Measurements from ENCODE around the gene CABCOCO1. TPM values are rescaled to one million over a fixed set of nuclear protein-coding genes. Genes with fewer than 3 reads are reported as not detected.

CABCOCO1 gene
- total and polyA plus RNA-seq, 11 donors, result 0.19 to 1.5 (median 1.1) TPM; not detected in 8

- H3K9me3 ChIP-seq, result no peaks in the 10 kb centered on the region
- H3K4me1 ChIP-seq, result peaks cover 0 to 16% (median 1%) of the 10 kb centered on the region in 12 donors
- no peak for TF ChIP-seq POLR2A (IDR thresholded peaks at IDR 0.05)
- no peak for TF ChIP-seq CTCF (IDR thresholded peaks at IDR 0.05)
- no peak overlapping the region for H3K27ac ChIP-seq
- H3K27me3 ChIP-seq, result no peaks in the 10 kb centered on the region
- H3K36me3 ChIP-seq, result no peaks in the 10 kb centered on the region
- no peak overlapping the region for H3K4me3 ChIP-seq
- ATAC-seq (no peak), DNase-seq (no peak)
- intact Hi-C loops (cut with DNase I), result no loop called here
Measured at GRCh38 chr10:61781969-61782403, 119.3 kb downstream of the CABCOCO1 start.

DNA sequence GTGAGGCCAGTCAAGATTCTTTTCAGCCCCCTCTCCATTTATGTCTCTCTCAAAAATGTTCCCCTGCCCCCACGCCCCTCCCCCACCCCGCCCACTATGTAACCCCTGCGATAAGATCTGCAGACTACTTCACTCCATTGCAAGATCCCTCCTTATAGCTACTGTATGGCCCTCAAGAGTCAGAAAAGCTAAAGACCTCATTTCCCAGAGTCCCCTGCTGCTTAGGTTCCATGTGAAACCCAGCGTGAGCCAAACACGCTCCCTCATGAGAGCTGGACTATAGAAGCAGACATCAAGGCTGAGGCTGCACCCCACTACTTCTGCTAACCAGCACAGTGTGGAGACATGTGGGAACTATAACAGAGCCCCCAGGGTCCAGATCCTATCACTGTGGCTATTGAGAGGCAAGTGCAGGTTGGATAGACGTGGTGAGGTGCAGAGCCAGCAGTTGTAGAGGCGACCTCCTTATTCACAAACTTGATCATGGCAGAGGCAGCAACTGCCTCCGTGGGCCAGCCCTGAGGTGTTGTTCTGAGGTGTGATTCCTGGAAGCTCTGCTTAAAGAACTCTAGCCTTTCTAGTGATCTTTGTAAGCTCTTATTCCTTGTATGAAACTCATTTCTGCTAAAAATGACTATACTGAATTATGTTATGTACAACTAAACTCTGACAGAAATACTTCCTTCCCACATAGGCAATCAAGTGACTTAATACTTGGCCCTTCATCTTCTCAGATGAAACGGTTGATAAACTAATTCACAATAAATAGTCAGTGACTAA lies 121.8 kb downstream of the CABCOCO1 start:
- TF ChIP-seq POLR2A (IDR thresholded peaks at IDR 0.05), result no peak
- TF ChIP-seq CTCF (IDR thresholded peaks at IDR 0.05), result no peak
- Histone ChIP-seq H3K9me3 (no peaks in the 10 kb centered on the region), H3K4me3 (no peak overlapping the region), H3K27me3 (no peaks in the 10 kb centered on the region), H3K27ac (no peak overlapping the region), H3K4me1 (peaks cover 0 to 20% (median 1%) of the 10 kb centered on the region in 12 donors), H3K36me3 (no peaks in the 10 kb centered on the region)
- DNase-seq (no peak), ATAC-seq (no peak)
- 79 to 88% (median 83%) methylated on average over 9 of the region's 9 CpGs for WGBS, 4 donors
- intact Hi-C loops (cut with DNase I), result no loop called here

DNA sequence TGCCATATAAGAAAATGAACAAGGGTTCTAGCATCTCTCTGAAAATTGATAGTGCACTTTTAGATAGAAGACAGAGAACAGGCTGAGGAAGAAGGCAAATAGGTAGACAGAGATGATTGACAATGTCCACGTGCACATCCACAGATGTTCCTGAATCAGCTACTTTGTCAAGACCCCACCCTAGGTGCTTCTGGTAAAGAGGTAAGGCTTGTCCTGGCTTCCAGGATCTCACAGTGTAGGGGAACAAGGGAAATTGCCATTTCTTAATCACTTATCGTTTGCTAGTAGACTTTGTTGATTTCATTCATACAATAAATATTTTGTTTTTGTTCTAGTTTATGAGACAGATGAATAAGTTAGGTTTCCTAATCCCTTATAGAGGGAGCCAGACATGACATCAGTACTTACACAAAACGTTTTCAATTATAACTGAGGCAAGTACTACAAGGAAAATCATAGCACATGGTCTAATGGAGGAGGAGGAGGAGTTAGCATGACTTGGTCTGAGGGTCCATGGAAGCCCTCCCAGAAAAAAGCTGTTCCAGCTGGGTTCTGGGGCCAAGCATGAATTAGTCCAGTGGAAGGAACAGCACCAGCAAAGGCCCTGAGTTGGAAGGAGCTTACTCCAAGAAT lies 122.9 kb downstream of the CABCOCO1 start:
- Histone ChIP-seq H3K27ac (no peak overlapping the region), H3K4me3 (no peak overlapping the region), H3K27me3 (no peaks in the 10 kb centered on the region), H3K9me3 (no peaks in the 10 kb centered on the region), H3K4me1 (peaks cover 0 to 17% (median 1%) of the 10 kb centered on the region in 12 donors), H3K36me3 (no peaks in the 10 kb centered on the region)
- intact Hi-C loops (cut with DNase I), result no loop called here
- DNase-seq (no peak), ATAC-seq (no peak)
- TF ChIP-seq CTCF (IDR thresholded peaks at IDR 0.05) (no peak), POLR2A (IDR thresholded peaks at IDR 0.05) (no peak)
- WGBS, 4 donors, result 72 to 77% (median 74%) methylated on average over 3 of the region's 3 CpGs

DNA sequence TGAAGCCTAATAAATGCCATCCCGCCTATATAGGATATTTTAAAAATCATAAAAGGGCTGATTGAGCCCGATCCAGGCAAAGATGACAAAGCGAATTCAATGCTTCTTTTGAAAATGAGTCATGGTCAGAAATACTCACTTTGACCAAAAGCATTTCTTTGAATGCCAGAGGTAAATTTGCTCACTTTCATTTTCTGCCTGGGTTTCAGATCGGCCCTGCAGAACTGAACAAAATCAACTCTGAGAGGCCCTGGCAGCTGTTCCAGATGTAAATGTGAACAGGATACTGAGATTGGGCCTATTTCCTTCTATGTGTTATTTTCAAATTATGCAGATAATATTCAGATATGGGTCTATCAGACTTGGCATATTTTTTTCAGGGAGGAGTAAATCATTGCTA lies 124.0 kb downstream of the CABCOCO1 start:
- no peak for DNase-seq
- H3K36me3 ChIP-seq, result no peaks in the 10 kb centered on the region
- peak overlapping the region in 2 of 12 donors; percentile 10 to 23 for H3K4me3 ChIP-seq
- WGBS, 4 donors, result 62 to 73% (median 68%) methylated on average over 4 of the region's 4 CpGs
- peaks cover 0 to 17% (median 1%) of the 10 kb centered on the region in 12 donors for H3K4me1 ChIP-seq
- no peaks in the 10 kb centered on the region for H3K27me3 ChIP-seq
- no peaks in the 10 kb centered on the region for H3K9me3 ChIP-seq
- no peak for ATAC-seq
- TF ChIP-seq POLR2A (IDR thresholded peaks at IDR 0.05) (no peak), CTCF (IDR thresholded peaks at IDR 0.05) (no peak)
- H3K27ac ChIP-seq, result peak overlapping the region in 2 of 12 donors; percentile 7 to 31
- intact Hi-C loops (cut with DNase I), result no loop called here

All from heart left ventricle (tissue), 16 donors.